Measurements from ENCODE around the gene SNAI1.
A peak's percentile ranks its signal among the peaks of the same experiment; 100 is the strongest.
"Not testable (repeated sequence)": the region's sequence is repeated elsewhere in the genome, so short reads cannot be mapped to it uniquely, and the experiment has no call there.

Gene SNAI1

GRCh38 chr20:49964964-49965780 is 17.6 kb upstream of the SNAI1 start:
- peak; percentile 71 for DNase-seq

- peak; percentile 75 for DNase-seq
These were observed 16.9 kb upstream of the SNAI1 start for GRCh38 chr20:49965781-49966305.

- peak; percentile 95 for DNase-seq
These were observed 15.9 kb upstream of the SNAI1 start for GRCh38 chr20:49966861-49967260.

GRCh38 chr20:49969234-49969633 is 13.5 kb upstream of the SNAI1 start:
- DNase-seq, result peak; percentile 67

GRCh38 chr20:49969946-49970345 is 12.8 kb upstream of the SNAI1 start:
- no peak for DNase-seq

DNA sequence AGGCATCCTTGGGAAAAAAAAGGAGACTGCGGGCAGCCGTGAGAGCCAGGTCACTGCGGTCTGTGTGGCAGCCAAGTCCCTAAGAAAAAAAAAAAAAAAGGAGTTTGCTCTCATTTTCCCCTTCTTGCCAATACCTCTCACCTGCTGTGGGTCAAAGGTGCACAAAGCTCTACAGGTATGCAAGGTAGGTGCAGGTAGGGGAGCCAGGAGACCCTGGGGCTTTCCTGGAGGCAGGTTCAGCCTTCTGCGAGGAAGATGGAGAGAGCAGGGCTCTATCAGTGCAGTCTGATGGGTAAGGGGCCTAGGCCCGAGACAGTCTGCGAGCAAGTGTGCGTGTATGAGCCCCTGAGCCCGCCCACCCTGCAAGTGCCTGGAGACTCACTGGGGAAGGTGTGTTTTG is 12.3 kb upstream of the SNAI1 start:
- no peak for DNase-seq

- DNase-seq, result no peak
These were observed 8.8 kb upstream of the SNAI1 start for GRCh38 chr20:49973981-49974380.

GRCh38 chr20:49976542-49976941 is 6.2 kb upstream of the SNAI1 start:
- peak; percentile 6 for DNase-seq

DNA sequence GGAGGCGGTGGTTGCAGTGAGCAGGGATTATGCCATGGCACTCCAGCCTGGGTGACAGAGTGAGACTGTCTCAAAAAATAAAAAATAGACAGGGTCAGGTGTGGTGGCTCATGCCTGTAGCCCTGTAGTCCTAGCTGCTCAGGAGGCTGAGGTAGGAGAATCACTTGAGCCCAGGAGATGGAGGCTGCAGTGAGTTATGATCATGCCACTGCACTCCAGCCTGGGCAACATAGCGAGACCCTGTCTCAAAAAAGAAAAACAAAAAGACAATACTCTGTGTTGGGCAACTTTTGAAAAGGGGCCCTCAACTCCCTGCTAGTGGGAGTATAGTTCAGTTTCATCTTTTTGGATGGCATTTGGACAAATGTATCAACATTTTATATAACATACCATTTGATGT is 5.0 kb upstream of the SNAI1 start:
- not testable (repeated sequence) for DNase-seq

GRCh38 chr20:49978685-49979029 is 4.1 kb upstream of the SNAI1 start:
- no peak for DNase-seq

DNA sequence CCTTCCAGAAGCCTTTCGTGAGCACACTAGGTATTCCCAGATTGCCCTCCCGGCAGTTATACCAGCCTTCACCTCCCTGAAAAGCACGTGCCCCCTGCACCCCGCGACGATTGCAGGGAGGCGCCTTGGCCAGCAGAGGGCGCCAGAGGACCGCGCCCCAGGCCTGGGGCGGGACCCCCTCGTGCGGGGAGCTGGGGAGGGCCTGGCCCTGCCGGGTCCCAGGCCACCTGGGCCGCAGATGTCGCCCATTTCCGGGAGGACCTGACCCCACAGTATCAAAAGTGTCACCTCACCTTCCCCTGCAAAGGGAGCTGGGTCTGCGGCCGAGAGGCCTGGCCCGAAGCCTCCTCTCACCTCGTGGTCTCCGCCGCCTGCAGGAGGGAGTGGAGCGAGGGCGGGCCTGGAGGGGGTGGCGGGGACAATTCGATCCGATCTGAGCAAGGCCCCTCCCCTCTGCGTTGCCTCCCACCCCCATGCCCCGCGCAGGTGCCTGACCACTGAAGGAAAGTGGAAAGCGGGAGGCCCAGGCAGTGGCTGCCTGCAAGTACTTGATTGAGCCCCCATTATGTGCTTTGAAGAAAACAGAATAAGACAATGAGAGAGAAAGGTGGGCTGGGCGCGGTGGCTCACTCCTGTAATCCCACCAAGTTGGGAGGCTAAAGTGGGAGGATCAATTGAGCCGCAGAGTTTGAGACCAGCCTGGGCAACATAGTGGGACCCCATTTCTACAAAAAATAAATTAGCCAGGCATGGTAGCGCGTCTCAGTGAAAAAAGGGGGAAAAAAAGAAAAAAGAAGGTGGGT is 3.5 kb upstream of the SNAI1 start:
- peak; percentile 13 for DNase-seq

GRCh38 chr20:49980140-49981008 is 2.4 kb upstream of the SNAI1 start:
- no peak for DNase-seq

- no peak for DNase-seq
These were observed 1.3 kb upstream of the SNAI1 start for GRCh38 chr20:49981218-49982071.

DNA sequence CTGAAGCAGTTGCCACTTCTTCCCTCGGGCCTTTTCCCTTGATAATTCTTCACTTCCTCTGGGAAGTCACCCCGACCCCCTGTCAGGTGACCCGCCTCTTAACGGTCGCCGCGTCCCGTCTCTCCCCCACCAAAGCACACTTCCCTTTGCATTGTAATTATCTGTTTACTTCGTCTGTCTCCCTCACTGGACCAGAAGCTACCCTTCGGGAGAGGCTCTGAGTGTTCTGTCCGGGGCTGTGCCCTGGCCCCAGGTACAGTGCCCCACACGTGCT is 771 bp upstream of the SNAI1 start:
- DNase-seq, result peak; percentile 9

GRCh38 chr20:49983123-49983847 is 505 bp downstream of the SNAI1 start:
- no peak for DNase-seq

DNA sequence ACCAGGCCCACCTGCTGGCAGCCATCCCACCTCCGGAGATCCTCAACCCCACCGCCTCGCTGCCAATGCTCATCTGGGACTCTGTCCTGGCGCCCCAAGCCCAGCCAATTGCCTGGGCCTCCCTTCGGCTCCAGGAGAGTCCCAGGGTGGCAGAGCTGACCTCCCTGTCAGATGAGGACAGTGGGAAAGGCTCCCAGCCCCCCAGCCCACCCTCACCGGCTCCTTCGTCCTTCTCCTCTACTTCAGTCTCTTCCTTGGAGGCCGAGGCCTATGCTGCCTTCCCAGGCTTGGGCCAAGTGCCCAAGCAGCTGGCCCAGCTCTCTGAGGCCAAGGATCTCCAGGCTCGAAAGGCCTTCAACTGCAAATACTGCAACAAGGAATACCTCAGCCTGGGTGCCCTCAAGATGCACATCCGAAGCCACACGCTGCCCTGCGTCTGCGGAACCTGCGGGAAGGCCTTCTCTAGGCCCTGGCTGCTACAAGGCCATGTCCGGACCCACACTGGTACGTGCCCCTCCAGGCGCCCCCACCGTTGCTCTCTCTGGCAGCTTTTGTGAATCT is 1.1 kb downstream of the SNAI1 start:
- DNase-seq, result no peak

GRCh38 chr20:49984426-49985153 is 1.8 kb downstream of the SNAI1 start:
- no peak for DNase-seq

- no peak for DNase-seq
These were observed 2.4 kb downstream of the SNAI1 start for GRCh38 chr20:49985157-49985556.

DNA sequence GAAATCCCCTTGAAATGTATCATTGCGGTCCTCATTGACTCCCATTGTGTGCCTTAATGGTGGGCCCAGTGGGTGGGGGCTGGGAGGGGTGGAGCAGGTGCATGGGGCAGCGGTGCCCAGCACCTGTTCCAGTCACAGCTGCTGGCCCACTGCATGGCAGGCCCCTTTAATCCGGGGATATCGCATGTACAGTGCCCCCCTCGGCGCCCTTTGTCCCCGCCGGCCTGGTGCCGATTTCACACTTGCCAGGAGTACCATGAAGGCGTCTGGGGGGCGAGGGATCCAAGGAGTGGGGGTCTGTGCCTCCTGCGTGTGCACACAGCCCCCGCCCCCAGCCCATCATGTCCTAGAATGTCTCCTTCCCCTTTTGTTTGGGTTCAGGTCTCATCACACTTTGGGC is 2.8 kb downstream of the SNAI1 start:
- no peak for DNase-seq

DNA sequence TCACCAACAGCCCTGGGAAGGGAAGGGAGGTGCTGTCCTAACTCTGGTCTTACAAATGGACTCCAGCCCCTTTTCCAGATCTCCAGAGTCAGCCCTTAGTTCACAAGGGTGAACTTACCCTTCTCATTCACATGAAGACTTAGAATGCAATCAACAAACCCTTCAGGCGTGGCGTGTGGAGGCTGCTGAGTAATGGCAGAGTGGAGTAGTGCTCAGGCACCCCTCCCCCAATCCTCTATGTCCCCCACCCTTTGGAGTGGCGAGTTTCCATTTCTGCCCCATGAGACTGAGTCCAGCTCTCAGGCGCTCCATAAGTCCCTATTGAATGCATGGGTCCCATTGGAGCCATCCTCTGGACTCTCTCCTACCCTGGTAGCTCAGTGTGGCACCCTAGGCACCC is 3.3 kb downstream of the SNAI1 start:
- no peak for DNase-seq
